Chondrocyte (in vitro differentiated cells): ENCODE results near the gene NKD1. TPM values are rescaled to one million over a fixed set of nuclear protein-coding genes. Genes with fewer than 3 reads are reported as not detected.

Experiments used
- DNase-seq: peaks from one replicate; pipeline ENCODE4 v3.0.0; 2021; ENCODE audit warnings: mixed read lengths, low spot score
- H3K27ac Mint-ChIP-seq: one replicate; pipeline ENCODE4 v1.8.0; 2021; ENCODE audit warnings: mild to moderate bottlenecking, moderate library complexity, mixed read lengths; ENCODE audit not compliant: unreplicated experiment
- H3K27me3 Mint-ChIP-seq: 2 replicates; pipeline ENCODE4 v1.8.0; 2021; ENCODE audit warnings: low read depth, mixed read lengths
- H3K36me3 Mint-ChIP-seq: 2 replicates; pipeline ENCODE4 v1.8.0; 2021; ENCODE audit warnings: low read depth, mixed read lengths
- H3K4me1 Mint-ChIP-seq: 2 replicates; pipeline ENCODE4 v1.8.0; 2021; ENCODE audit warnings: low read depth, mild to moderate bottlenecking, mixed read lengths
- H3K4me3 Mint-ChIP-seq: one replicate; pipeline ENCODE4 v1.8.0; 2021; ENCODE audit warnings: mild to moderate bottlenecking, moderate library complexity, mixed read lengths; ENCODE audit not compliant: unreplicated experiment
- H3K9me3 Mint-ChIP-seq: 2 replicates; pipeline ENCODE4 v1.8.0; 2021; ENCODE audit warnings: low read depth, mixed read lengths
- total RNA-seq: library from RNA; stranded (reverse); gene quantifications from 3 replicates; pipeline ENCODE4 v1.2.1, GENCODE V29; 2021
- TF ChIP-seq, protein P1 (sequence below): fragments of 200-600 bp; sonication (generic); IDR thresholded peaks from 2 replicates; pipeline ENCODE4 v1.5.0; 2021; ENCODE audit warnings: antibody characterized with exemption, mild to moderate bottlenecking, moderate library complexity

NKD1 gene
- total RNA-seq, 1 donor from 2014 or later, result 8.0 TPM

DNA sequence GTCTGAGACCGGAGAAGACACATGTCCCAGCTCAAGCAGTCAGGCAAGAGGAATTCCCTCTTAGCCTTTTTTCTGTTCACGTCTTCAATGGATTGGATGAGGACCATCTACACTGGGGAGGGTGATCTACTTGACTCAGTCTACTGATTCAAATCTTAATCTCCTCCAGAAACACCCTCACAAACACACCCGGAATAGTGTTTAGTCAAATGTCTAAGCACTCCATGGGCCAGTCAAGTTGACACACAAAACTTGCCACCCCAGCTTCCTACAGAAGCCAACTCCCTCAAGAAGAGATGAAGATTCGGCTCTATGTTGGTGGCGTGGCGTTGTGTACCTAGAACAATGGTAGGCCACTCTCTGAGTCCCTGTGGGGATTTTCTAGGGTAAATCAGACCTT is 22.5 kb upstream of the NKD1 start:
- H3K4me3 Mint-ChIP-seq, result no peak overlapping the region
- no peaks in the 10 kb centered on the region for H3K4me1 Mint-ChIP-seq
- no peak overlapping the region for H3K27ac Mint-ChIP-seq
- DNase-seq, result no peak
- H3K27me3 Mint-ChIP-seq, result peaks cover 54% of the 10 kb centered on the region
- peaks cover 16% of the 10 kb centered on the region for H3K9me3 Mint-ChIP-seq
- H3K36me3 Mint-ChIP-seq, result no peaks in the 10 kb centered on the region
- TF ChIP-seq, protein P1, sequence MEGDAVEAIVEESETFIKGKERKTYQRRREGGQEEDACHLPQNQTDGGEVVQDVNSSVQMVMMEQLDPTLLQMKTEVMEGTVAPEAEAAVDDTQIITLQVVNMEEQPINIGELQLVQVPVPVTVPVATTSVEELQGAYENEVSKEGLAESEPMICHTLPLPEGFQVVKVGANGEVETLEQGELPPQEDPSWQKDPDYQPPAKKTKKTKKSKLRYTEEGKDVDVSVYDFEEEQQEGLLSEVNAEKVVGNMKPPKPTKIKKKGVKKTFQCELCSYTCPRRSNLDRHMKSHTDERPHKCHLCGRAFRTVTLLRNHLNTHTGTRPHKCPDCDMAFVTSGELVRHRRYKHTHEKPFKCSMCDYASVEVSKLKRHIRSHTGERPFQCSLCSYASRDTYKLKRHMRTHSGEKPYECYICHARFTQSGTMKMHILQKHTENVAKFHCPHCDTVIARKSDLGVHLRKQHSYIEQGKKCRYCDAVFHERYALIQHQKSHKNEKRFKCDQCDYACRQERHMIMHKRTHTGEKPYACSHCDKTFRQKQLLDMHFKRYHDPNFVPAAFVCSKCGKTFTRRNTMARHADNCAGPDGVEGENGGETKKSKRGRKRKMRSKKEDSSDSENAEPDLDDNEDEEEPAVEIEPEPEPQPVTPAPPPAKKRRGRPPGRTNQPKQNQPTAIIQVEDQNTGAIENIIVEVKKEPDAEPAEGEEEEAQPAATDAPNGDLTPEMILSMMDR, result no peak

DNA sequence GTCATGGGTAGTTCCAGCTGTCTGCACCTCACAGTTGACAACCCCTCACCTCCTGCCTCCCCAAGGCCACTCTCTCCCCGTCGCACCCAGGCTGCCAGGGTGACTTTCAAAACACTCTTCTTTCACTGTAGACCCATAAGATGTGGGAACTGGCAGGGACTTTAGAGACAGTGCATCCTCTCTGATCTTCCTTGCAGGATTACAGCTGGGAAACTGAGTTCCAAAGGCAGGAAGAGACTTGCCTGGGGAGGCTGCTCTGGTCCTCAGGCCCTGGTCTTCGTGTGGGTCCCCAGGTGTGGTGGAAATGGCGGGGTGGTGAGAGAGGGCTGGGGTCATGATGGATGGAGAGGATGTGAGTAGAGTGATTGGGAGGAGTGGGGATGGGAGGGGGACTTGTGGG is 21.9 kb upstream of the NKD1 start:
- Mint-ChIP-seq H3K4me1 (no peaks in the 10 kb centered on the region), H3K36me3 (no peaks in the 10 kb centered on the region), H3K27me3 (peaks cover 52% of the 10 kb centered on the region), H3K4me3 (no peak overlapping the region), H3K9me3 (peaks cover 16% of the 10 kb centered on the region), H3K27ac (no peak overlapping the region)
- TF ChIP-seq, protein P1, result no peak
- DNase-seq, result no peak

DNA sequence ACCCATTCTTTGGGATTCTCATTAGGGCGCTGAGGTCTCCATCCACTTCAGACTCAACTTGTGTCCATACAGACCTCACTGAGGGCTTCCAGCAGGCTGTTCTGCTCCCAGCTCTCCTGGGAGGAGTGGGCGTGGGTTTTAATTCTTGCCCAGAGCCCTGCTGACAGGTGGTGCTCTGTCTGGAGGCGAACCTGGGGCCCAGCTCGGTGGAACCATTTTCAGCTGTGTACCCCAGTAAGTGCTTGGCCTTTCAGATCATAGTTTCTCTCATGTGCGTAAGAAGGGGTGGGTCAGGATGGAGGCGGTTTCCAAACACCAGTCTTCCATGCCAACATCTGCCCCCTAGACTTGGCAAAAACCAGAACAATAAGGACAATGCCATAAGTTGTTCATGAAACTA is 21.4 kb upstream of the NKD1 start:
- Mint-ChIP-seq H3K27me3 (peaks cover 54% of the 10 kb centered on the region), H3K9me3 (peaks cover 16% of the 10 kb centered on the region), H3K36me3 (no peaks in the 10 kb centered on the region), H3K27ac (no peak overlapping the region), H3K4me3 (no peak overlapping the region), H3K4me1 (no peaks in the 10 kb centered on the region)
- TF ChIP-seq, protein P1, result no peak
- no peak for DNase-seq

DNA sequence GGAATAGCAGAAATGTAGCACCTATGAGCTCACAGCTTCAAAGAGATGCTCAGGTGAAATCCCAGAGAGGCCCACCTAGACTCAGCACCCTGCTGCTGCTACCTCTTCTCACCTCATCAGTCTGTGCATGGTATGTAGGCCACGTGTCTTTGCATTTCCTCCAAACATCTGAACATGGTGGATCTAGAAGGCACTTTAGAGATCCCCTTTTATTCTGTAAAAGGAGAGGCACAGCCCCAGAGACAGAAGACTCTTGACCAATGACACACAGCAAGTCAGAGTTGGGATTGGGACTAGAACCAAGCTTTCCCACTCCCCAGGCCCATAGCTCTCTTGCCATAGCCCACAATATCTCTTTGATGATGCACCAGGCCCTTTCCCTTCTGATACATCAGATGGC is 19.4 kb upstream of the NKD1 start:
- H3K4me3 Mint-ChIP-seq, result no peak overlapping the region
- H3K9me3 Mint-ChIP-seq, result peaks cover 16% of the 10 kb centered on the region
- no peak for DNase-seq
- no peak overlapping the region for H3K27ac Mint-ChIP-seq
- no peaks in the 10 kb centered on the region for H3K4me1 Mint-ChIP-seq
- TF ChIP-seq, protein P1, result no peak
- no peaks in the 10 kb centered on the region for H3K36me3 Mint-ChIP-seq
- H3K27me3 Mint-ChIP-seq, result peaks cover 48% of the 10 kb centered on the region

DNA sequence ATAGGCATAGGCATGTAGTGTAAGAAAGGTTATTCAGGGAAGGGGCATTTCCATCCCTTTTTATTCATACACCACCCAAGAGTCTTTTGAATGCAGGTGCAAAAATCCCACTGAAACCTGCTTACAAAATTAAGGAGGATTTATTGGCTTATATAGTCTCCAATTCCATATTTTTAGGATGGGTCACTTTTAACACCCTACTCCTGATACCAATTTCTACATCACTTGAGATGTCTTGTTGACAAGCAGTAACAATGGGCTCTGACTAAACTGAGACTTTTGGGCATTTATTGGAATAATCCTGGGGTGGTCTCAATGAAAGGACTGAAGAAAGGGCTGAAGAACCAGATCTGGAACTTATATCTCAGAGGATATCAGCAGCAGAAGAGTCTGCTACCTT is 18.9 kb upstream of the NKD1 start:
- H3K4me1 Mint-ChIP-seq, result no peaks in the 10 kb centered on the region
- no peak overlapping the region for H3K4me3 Mint-ChIP-seq
- H3K36me3 Mint-ChIP-seq, result no peaks in the 10 kb centered on the region
- H3K9me3 Mint-ChIP-seq, result peaks cover 16% of the 10 kb centered on the region
- no peak overlapping the region for H3K27ac Mint-ChIP-seq
- H3K27me3 Mint-ChIP-seq, result peaks cover 48% of the 10 kb centered on the region
- TF ChIP-seq, protein P1, result no peak
- DNase-seq, result no peak
